CD8-positive, alpha-beta memory T cell (primary cell): ENCODE data around the gene PRSS22. TPM values are rescaled to one million over a fixed set of nuclear protein-coding genes. Genes with fewer than 3 reads are reported as not detected.

Experiments used
- CTCF ChIA-PET: fragments of 350-600 bp; sonication (Branson Sonifier 250); formaldehyde crosslinking; loops from one replicate; lab custom pipeline; 2021; ENCODE audit warnings: antibody characterized with exemption; lab: Charles Lee
- POLR2A ChIA-PET: fragments of 350-600 bp; sonication (Branson Sonifier 250); formaldehyde crosslinking; loops from one replicate; lab custom pipeline; 2021; ENCODE audit warnings: antibody characterized with exemption; lab: Charles Lee
- DNase-seq, 5 donors: peaks; one replicate each; pipeline versions ENCODE4 v3.0.0 to v3.0.0-alpha.2; 2020 to 2022; ENCODE audit warnings: mixed read lengths in 1 of 5
- H3K27ac ChIP-seq: one replicate; pipeline ENCODE4 v1.7.0; 2013; ENCODE audit warnings: low read depth, mild to moderate bottlenecking, low read length, moderate library complexity
- H3K27me3 ChIP-seq: 2 replicates; pipeline ENCODE4 v1.7.0; 2013; ENCODE audit warnings: low read length, mild to moderate bottlenecking; ENCODE audit not compliant: insufficient read depth, poor library complexity, severe bottlenecking
- H3K36me3 ChIP-seq: 2 replicates; pipeline ENCODE4 v1.7.0; 2013; ENCODE audit warnings: mild to moderate bottlenecking, low read length, moderate library complexity; ENCODE audit not compliant: insufficient read depth
- H3K4me1 ChIP-seq: 2 replicates; pipeline ENCODE4 v1.7.0; 2013; ENCODE audit warnings: mild to moderate bottlenecking, low read length, moderate library complexity; ENCODE audit not compliant: insufficient read depth
- H3K4me3 ChIP-seq: 2 replicates; pipeline ENCODE4 v1.7.0; 2013; ENCODE audit warnings: mild to moderate bottlenecking, low read length
- H3K9me3 ChIP-seq: 2 replicates; pipeline ENCODE4 v1.7.0; 2013; ENCODE audit warnings: mild to moderate bottlenecking, low read length
- H3K27ac Mint-ChIP-seq, 8 donors: one replicate each; pipeline ENCODE4 v1.8.0; 2020 to 2021; ENCODE audit warnings: mixed read lengths in 8 of 8, mild to moderate bottlenecking in 6 of 8, inconsistent platforms in 3 of 8, moderate library complexity in 3 of 8
- H3K27me3 Mint-ChIP-seq, 2 donors: one replicate each; pipeline ENCODE4 v1.8.0; 2020 to 2021; ENCODE audit warnings: mixed read lengths in 2 of 2, mild to moderate bottlenecking in 1 of 2, moderate library complexity in 1 of 2
- H3K36me3 Mint-ChIP-seq, 3 donors: one replicate each; pipeline ENCODE4 v1.8.0; 2020 to 2021; ENCODE audit warnings: mixed read lengths in 3 of 3, inconsistent platforms in 1 of 3, mild to moderate bottlenecking in 1 of 3
- H3K4me1 Mint-ChIP-seq, 3 donors: one replicate each; pipeline ENCODE4 v1.8.0; 2020 to 2021; ENCODE audit warnings: mixed read lengths in 3 of 3, inconsistent platforms in 1 of 3, mild to moderate bottlenecking in 1 of 3
- H3K4me3 Mint-ChIP-seq, 7 donors: one replicate each; pipeline ENCODE4 v1.8.0; 2020 to 2021; ENCODE audit warnings: mixed read lengths in 7 of 7, mild to moderate bottlenecking in 6 of 7, moderate library complexity in 4 of 7, inconsistent platforms in 2 of 7
- H3K9me3 Mint-ChIP-seq, 5 donors: one replicate each; pipeline ENCODE4 v1.8.0; 2020 to 2022; ENCODE audit warnings: mixed read lengths in 5 of 5, mild to moderate bottlenecking in 3 of 5, moderate library complexity in 2 of 5, inconsistent platforms in 1 of 5
- polyA plus RNA-seq: library from polyadenylated mRNA; unstranded; fragments of 300-500 nt; fragmentation: Illumina TruSeq; gene quantifications from one replicate; pipeline ENCODE4 v1.2.3, GENCODE V29; 2021
- total RNA-seq, 2 experiments: library from RNA; stranded (reverse); gene quantifications; one replicate each; pipeline ENCODE4 v1.2.3, GENCODE V29; 2021

PRSS22 gene
- total and polyA plus RNA-seq, 3 experiments from 2014 or later = not detected

DNA sequence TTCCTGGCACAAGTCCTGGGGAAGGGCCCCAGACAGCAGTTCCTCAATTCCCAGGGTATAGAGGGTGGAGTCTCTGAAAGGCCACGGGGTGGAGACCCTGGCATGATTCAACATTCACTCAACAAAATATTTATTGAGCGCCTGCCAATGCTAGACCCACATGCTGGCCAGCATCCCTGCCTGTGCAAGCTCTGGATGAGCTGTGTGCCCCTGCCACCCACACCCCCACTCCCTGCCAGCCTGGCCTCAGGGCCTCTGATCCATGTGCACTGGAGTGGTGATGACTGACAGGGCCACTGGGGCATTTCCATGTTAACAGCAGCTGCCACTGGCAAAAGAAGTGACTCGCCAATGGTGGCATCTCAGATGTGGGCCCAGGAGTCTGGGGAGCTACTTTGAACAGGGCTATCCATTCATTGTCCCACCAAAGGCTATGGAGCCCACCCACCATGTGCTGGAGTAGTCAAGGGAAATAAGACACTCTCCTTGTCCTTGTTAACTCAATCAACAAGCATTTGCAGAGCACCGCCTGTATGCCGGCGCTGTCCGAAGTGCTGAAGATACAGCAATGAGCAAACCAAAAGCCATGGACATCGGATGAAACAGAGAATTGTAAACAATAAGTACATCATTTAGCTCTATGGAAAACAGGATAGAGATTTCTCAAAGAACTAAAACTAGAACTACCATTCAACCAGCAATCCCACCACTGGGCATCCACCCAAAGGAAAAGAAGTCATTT, 3.0 kb upstream of the PRSS22 start:
- no peak overlapping the region for H3K4me3 Mint-ChIP-seq
- no peaks in the 10 kb centered on the region for H3K27me3 ChIP-seq
- ChIA-PET CTCF (no interaction called here), POLR2A (no interaction called here)
- peaks cover 5 to 12% (median 5%) of the 10 kb centered on the region in 3 donors for H3K4me1 Mint-ChIP-seq
- no peaks in the 10 kb centered on the region for H3K36me3 ChIP-seq
- no peak overlapping the region for H3K27ac Mint-ChIP-seq
- DNase-seq = no peak
- no peaks in the 10 kb centered on the region for H3K9me3 ChIP-seq
- H3K4me1 ChIP-seq = peaks cover 16% of the 10 kb centered on the region
- H3K36me3 Mint-ChIP-seq = peaks cover 0 to 2% (median 0%) of the 10 kb centered on the region in 3 donors
- no peak overlapping the region for H3K27ac ChIP-seq
- peaks cover 0 to 5% (median 0%) of the 10 kb centered on the region in 5 donors for H3K9me3 Mint-ChIP-seq
- no peak overlapping the region for H3K4me3 ChIP-seq
- H3K27me3 Mint-ChIP-seq = peaks cover 7 to 15% of the 10 kb centered on the region in 2 donors

DNA sequence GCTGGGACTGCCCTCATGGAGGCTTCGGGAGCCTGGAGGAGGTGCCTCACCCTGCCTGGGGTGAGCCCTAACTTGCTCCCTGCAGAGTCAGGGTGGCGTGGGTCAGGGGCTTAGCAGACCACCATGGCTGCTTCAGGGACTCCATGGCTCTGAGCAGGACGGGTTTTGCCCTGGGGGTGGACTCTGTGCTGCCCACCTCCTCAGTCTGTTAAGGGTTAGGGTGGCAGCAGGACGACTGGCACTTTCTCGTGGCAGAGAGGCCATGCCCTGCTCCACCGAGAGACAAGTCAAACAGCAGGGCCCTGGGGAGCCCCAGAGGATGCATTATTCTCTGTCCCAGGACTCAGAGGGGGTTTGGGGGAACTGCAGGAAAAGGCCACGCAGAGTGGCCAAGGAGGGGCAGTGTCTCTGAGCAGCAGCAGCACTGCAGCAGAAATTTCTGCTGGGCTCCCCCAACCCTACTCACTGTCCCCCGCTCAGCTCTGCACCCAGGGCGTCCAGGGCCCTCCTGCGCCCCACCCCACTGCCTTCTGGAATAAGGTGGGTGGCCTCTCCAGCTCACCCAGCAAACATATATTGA, 1.8 kb upstream of the PRSS22 start:
- H3K9me3 ChIP-seq = no peaks in the 10 kb centered on the region
- Mint-ChIP-seq H3K9me3 (peaks cover 0 to 6% (median under 1%) of the 10 kb centered on the region in 5 donors), H3K36me3 (peaks cover 0 to 4% (median 2%) of the 10 kb centered on the region in 3 donors), H3K4me3 (no peak overlapping the region), H3K27ac (no peak overlapping the region), H3K4me1 (peaks cover 4 to 12% (median 5%) of the 10 kb centered on the region in 3 donors), H3K27me3 (peaks cover 7 to 15% of the 10 kb centered on the region in 2 donors)
- DNase-seq = no peak
- ChIA-PET CTCF (no interaction called here), POLR2A (no interaction called here)
- no peaks in the 10 kb centered on the region for H3K27me3 ChIP-seq
- H3K36me3 ChIP-seq = no peaks in the 10 kb centered on the region
- H3K4me1 ChIP-seq = peaks cover 16% of the 10 kb centered on the region
- H3K4me3 ChIP-seq = no peak overlapping the region
- no peak overlapping the region for H3K27ac ChIP-seq

DNA sequence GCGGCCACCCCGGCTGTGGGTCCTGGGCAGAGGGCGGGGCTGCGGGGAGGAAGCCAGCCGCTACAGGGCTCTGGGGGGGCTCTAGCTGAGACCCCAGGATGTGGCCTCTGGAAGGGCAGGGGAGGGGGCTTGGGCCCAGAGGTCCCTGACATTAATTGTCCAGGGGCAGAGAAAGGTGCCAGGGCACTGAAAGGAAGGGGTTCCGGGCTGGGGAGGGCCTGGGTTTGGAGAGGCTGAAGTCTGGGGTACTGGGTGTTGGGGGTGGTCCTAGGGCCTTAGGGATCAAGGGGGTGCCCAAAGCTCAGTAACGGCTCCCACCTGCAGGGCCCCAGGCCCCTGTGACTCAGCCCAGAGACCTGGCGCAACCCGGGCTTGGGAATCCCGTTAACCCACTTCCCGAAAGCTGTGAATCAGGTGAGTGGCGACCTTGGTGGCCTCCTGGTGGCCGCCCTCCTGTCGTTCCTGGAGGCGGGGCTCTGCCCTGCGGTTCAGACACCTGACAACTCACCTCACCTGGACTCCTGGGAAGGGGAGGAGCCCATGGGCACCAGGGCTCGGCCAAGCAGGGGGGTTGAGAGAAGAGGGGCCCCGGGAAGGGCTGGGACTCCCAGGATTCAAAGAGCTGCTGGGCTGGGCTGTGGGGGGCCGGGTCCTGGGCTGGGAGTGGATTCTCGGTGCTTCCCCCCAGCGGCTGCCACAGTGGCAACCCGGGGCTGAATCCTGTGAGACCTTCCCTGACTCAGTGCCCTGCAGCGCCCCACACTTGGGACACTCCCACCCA, 465 bp upstream of the PRSS22 start:
- no peak for DNase-seq
- H3K4me3 ChIP-seq = peak overlapping the region; percentile 26
- ChIA-PET CTCF (no interaction called here), POLR2A (interaction anchor here (0.6 kb wide), 1 partner anchor 58 kb away, joined by 4 read pairs; no protein-coding TSS in a partner anchor)
- Mint-ChIP-seq H3K9me3 (peaks cover 4 to 15% (median 7%) of the 10 kb centered on the region in 5 donors), H3K27ac (peak overlapping the region in 1 of 8 donors; percentile 36), H3K4me3 (peak overlapping the region in 6 of 7 donors; percentile 4 to 89 (median 51)), H3K27me3 (peaks cover 7 to 15% of the 10 kb centered on the region in 2 donors), H3K36me3 (peaks cover 0 to 13% (median 9%) of the 10 kb centered on the region in 3 donors), H3K4me1 (peaks cover 4 to 12% (median 5%) of the 10 kb centered on the region in 3 donors)
- H3K4me1 ChIP-seq = peaks cover 16% of the 10 kb centered on the region
- no peaks in the 10 kb centered on the region for H3K9me3 ChIP-seq
- H3K27ac ChIP-seq = no peak overlapping the region
- no peaks in the 10 kb centered on the region for H3K27me3 ChIP-seq
- H3K36me3 ChIP-seq = no peaks in the 10 kb centered on the region

DNA sequence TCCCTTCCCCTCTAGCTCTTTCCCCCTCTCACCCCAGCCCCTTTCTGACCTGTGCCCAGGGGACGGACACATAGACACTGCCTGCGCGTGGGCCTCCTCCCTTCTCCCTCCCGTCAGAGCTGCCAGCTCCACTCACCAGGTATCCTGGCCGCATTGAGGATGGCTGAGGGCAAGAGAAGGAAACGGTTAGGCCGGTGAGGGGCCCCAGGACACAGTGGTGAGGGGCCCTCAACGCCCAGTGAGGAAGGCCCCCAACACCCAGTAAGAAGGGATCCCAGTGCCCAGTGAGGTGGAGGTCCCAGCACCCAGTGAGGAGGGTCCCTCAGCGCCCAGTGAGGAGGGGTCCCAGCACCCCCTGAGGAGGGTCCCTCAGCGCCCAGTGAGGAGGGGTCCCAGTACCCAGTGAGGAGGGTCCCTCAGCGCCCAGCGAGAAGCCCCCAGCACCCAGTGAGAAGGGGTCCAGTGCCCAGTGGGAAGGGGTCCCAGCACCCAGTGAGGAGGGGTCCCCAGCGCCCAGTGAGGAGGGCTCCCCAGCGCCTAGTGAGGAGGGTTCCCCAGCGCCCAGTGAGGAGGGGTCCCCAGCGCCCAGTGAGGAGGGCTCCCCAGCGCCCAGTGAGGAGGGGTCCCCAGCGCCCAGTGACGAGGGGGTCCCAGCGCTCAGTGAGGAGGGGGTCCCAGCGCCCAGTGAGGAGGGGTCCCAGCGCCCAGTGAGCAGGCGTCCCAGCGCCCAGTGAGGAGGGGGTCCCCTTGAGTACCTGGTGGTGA, 1.1 kb downstream of the PRSS22 start:
- ChIA-PET POLR2A (no interaction called here), CTCF (interaction anchor here (1.7 kb wide), 1 partner anchor 11 kb away, joined by 11 read pairs; no protein-coding TSS in a partner anchor)
- Histone ChIP-seq H3K9me3 (no peaks in the 10 kb centered on the region), H3K27ac (no peak overlapping the region), H3K27me3 (no peaks in the 10 kb centered on the region), H3K4me3 (no peak overlapping the region), H3K36me3 (no peaks in the 10 kb centered on the region), H3K4me1 (peaks cover 16% of the 10 kb centered on the region)
- H3K9me3 Mint-ChIP-seq = peaks cover 4 to 15% (median 7%) of the 10 kb centered on the region in 5 donors
- H3K27ac Mint-ChIP-seq = peak overlapping the region in 5 of 8 donors; percentile 18 to 90 (median 46)
- H3K4me1 Mint-ChIP-seq = peaks cover 4 to 12% (median 5%) of the 10 kb centered on the region in 3 donors
- H3K4me3 Mint-ChIP-seq = peak overlapping the region in 3 of 7 donors; percentile 19 to 64 (median 47)
- peaks cover 7 to 15% of the 10 kb centered on the region in 2 donors for H3K27me3 Mint-ChIP-seq
- DNase-seq = no peak
- H3K36me3 Mint-ChIP-seq = peaks cover 0 to 13% (median 9%) of the 10 kb centered on the region in 3 donors

DNA sequence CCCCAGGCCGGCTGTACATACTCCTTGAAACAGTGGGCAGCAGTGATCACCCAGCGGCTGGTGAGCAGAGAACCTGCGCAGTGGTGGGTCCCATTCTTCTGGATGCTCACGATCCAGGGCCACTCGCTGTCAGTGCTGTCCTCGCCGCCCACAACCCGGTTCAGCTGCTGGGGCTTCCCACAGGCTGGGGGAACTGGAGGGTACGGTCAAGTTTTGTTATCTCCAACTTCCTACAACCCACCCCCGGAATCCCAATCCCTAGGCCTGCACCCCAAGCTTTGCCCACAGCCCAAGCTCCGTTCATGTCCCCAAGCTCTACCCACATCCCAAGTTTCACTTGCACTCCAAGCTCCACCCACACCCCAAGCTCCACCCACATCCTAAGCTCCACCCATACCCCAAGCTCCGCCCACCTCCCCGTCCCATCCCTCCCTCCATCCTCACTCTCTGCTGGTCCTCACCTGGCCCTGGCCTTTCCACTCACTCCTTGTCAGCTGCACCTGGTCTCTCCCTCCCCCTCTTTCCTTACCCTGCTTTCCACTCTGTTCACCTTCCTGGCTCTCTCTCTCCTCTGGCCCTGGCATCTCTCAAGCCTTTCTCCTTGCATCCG, 1.8 kb downstream of the PRSS22 start:
- H3K27ac ChIP-seq = no peak overlapping the region
- ChIA-PET POLR2A (no interaction called here), CTCF (interaction anchor here (1.7 kb wide), 1 partner anchor 12 kb away, joined by 11 read pairs; no protein-coding TSS in a partner anchor)
- no peak for DNase-seq
- peak overlapping the region in 6 of 8 donors; percentile 18 to 90 (median 58) for H3K27ac Mint-ChIP-seq
- H3K4me3 ChIP-seq = no peak overlapping the region
- H3K9me3 ChIP-seq = no peaks in the 10 kb centered on the region
- H3K36me3 ChIP-seq = no peaks in the 10 kb centered on the region
- peak overlapping the region in 5 of 7 donors; percentile 19 to 64 (median 45) for H3K4me3 Mint-ChIP-seq
- peaks cover 5 to 10% of the 10 kb centered on the region in 2 donors for H3K27me3 Mint-ChIP-seq
- H3K36me3 Mint-ChIP-seq = peaks cover 0 to 13% (median 9%) of the 10 kb centered on the region in 3 donors
- H3K4me1 ChIP-seq = peaks cover 16% of the 10 kb centered on the region
- no peaks in the 10 kb centered on the region for H3K27me3 ChIP-seq
- H3K9me3 Mint-ChIP-seq = peaks cover 4 to 12% (median 7%) of the 10 kb centered on the region in 5 donors
- H3K4me1 Mint-ChIP-seq = peaks cover 4 to 12% (median 5%) of the 10 kb centered on the region in 3 donors

DNA sequence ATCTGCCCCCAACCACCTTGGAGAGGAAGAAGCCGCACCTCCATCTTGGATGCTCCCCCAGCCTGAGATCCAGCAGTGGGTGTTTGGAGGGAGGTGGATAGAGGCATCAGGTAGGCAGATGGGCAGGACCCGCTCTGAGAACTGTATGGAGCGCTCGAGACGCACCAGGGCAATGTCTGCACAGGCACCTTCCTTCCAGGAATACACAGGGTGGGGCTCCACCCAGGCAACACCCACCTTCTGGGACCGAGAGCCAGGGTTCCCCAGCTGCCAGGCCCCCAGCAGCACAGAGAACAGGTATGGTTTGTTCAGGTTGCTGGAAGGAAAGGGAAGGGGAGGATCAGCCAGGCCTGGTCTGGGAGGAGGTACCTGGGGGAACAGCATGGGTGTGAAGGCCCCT, 2.4 kb downstream of the PRSS22 start:
- DNase-seq = no peak
- Histone ChIP-seq H3K4me3 (no peak overlapping the region), H3K36me3 (no peaks in the 10 kb centered on the region), H3K27me3 (no peaks in the 10 kb centered on the region), H3K4me1 (peaks cover 16% of the 10 kb centered on the region), H3K27ac (no peak overlapping the region), H3K9me3 (no peaks in the 10 kb centered on the region)
- Mint-ChIP-seq H3K27ac (peak overlapping the region in 3 of 8 donors; percentile 17 to 51 (median 24)), H3K4me1 (peaks cover 4 to 12% (median 5%) of the 10 kb centered on the region in 3 donors), H3K4me3 (no peak overlapping the region), H3K27me3 (peaks cover 5 to 8% of the 10 kb centered on the region in 2 donors), H3K9me3 (peaks cover 4 to 10% (median 7%) of the 10 kb centered on the region in 5 donors), H3K36me3 (peaks cover 0 to 13% (median 9%) of the 10 kb centered on the region in 3 donors)
- ChIA-PET POLR2A (no interaction called here), CTCF (interaction anchor here (1.7 kb wide), 1 partner anchor 12 kb away, joined by 11 read pairs; no protein-coding TSS in a partner anchor)
